Measurements from ENCODE around the gene PACS2.
"Not testable (repeated sequence)": the region's sequence is repeated elsewhere in the genome, so short reads cannot be mapped to it uniquely, and the experiment has no call there.

Gene PACS2

DNA sequence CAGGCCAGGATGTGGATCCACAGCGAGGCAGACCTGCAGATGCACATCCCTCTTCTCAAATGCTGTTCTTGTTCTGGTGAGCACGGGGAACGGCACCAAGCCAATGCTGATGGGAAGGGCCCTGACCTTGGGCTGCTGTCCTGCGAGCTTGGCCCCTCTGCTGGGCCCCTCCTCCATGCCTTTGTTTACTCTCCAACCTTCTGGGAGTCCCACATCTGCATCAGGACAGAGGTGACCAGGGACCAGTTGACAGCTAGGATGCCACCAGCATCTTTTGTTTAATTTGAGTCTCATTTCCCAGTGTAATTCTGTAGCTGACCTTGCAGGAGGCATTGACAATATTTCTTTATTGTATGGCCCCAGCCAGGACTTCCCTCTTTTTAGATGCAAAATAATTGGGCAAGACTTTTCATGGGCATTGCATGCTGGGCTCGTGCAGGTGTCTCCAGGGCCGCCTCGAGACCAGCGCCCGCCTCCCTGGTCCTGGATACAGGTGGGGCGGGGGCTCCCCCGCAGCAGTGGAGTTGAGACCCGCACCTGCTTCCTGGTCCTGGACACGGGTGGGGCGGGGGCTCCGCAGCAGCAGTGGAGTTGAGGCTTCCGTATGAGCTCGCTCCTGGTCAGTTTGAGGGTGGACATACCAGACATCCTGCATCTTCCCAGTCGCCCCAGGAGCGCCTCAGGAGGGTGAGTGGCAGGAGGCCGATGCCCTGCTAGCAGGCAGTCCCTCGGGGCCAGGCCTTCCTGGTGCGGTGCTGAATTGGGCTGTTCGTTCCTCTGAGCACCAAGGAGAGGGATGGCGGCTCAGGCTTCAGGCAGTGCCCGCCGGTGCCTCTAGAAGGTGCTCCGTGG lies 11.4 kb downstream of the PACS2 start:
- DNase-seq (ENCODE audit: low spot score), result no peak
- TF ChIP-seq, protein P1, sequence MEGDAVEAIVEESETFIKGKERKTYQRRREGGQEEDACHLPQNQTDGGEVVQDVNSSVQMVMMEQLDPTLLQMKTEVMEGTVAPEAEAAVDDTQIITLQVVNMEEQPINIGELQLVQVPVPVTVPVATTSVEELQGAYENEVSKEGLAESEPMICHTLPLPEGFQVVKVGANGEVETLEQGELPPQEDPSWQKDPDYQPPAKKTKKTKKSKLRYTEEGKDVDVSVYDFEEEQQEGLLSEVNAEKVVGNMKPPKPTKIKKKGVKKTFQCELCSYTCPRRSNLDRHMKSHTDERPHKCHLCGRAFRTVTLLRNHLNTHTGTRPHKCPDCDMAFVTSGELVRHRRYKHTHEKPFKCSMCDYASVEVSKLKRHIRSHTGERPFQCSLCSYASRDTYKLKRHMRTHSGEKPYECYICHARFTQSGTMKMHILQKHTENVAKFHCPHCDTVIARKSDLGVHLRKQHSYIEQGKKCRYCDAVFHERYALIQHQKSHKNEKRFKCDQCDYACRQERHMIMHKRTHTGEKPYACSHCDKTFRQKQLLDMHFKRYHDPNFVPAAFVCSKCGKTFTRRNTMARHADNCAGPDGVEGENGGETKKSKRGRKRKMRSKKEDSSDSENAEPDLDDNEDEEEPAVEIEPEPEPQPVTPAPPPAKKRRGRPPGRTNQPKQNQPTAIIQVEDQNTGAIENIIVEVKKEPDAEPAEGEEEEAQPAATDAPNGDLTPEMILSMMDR (IDR thresholded peaks at IDR 0.05; ENCODE audit: extremely low read depth, missing control alignments), result no peak

DNA sequence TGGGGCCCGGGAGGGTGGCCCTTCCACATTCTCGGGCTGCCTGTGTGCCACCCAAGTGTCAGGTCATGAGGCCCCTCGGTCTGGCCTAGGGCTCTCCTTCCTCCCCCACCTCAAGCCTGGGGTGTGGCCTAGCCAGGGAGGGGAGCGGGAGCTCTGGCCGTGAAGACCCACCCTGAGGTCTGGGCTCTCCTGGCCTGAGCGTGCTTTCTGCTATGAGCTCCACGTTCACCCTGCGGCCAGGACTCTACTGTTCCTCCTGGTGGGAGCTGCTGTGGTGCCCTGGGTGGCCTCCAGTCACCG lies 12.0 kb downstream of the PACS2 start:
- TF ChIP-seq, protein P1 (IDR thresholded peaks at IDR 0.05; ENCODE audit: extremely low read depth, missing control alignments), result no peak
- DNase-seq (ENCODE audit: low spot score), result no peak

DNA sequence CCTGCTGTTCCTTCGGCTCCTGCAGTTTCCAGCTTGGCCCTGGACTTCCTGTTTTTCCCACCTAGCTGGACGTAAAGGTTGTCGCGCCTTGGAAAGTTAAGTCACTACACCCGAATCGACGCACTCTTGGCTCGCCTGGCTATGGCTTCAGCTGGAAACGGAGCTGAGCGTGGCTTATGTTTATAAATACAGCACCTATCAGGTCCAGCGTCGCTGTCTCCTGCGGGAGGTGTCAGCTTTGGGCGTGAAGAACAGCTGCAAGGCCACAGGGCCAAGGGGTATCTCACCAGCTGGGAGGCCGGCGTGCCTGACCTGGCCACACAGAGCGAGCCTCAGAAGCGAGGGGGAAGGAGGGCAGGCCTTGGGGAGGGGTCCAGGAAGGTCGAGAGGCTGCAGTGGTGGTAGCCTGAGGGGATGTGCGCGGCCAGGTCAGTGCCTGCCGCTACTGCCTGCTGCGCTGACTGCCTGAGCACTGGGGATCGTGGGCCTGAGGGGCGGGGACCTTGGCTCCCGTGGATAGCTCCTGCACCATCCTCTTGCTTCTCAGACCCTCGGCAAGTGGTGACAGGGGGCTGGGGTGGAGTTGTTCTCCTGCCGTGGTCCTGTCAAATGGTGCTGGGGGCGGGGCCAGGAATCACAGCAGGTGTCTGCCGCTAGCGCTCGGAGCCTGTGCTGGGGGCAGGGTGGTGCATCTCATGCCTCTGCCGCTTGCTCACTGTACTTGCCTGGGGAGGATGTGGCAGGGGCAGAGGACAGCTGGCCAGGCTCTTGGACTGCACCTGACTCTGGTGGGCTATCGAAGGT lies 12.5 kb downstream of the PACS2 start:
- TF ChIP-seq, protein P1 (IDR thresholded peaks at IDR 0.05; ENCODE audit: extremely low read depth, missing control alignments), result no peak
- DNase-seq (ENCODE audit: low spot score), result no peak

DNA sequence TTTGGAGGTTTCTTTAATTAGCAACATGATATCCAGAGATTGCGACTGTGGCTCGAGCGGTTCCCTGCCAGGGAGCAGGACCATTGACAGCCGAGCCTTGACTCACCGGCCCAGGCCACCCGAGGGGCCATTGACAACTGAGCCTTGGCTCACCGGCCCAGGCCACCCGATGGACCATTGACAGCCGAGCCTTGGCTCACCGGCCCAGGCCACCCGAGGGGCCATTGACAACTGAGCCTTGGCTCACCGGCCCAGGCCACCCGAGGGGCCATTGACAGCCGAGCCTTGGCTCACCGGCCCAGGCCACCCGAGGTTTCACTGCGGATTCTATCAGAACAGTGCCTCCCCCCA lies 13.1 kb downstream of the PACS2 start:
- not testable (repeated sequence) for DNase-seq (ENCODE audit: low spot score)

DNA sequence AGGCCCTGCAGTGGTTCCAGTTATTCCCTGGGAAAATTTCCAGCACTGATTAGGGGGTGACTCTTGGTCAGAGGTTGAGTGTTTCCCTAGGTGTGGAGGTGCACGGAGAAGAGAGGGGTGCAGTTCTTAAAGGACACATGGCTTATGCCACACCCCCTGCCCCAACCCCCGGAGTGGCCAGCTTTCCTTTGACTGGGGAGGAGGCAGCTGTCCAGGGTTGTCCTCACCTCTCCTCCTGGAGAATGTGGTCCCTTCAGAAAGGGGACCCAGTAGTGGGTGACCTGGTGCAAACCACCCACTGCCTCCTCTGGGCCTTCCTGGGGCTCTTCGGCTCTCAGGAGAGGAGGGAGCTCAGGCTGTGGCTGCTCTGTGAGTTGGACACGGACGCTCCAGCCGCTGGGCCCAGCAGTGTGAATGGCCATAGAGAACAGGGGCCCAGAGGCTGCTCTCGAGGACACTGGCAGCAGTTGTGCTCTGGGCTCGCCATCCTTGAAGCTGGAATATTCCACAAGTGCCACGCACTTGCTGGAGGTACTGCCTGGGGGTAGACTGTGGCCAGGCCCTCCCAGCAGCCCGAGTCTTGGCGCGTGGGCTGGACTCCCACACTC lies 13.6 kb downstream of the PACS2 start:
- no peak for DNase-seq (ENCODE audit: low spot score)
- TF ChIP-seq, protein P1 (IDR thresholded peaks at IDR 0.05; ENCODE audit: extremely low read depth, missing control alignments), result no peak

DNA sequence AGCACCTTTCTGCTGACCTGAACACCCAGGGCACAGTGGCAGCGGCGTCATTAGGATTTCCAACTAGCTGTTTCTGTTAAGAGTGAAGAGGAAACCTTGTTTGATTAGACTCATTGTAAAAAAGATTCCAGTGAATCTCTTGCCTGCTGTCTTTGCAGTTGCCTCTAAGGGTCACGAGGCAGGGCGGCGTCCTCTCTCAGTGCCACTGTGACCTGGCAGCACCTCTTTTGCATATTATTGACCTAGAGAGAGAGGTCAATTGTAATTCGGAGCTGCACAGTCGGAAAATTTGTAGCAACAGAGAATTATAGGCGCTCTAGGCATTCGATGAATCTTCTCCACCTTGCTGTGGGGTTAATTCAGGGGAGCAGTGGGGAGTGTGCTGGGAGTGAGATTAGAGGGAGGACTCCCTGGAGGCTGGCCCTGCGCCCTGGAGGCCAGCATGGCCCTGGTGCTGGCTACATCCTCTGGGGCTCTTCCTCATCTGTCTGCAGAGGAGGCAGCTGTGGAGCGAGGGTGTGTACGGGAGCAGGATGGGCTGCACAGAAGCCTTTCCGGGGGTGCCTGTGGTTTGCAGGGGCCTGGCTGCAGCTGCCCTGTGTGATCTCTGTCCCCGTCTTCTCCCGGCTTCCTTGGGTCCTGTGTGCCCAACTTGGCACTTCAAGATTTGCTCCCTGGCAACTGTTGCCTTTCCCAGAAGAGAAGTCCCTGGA lies 14.3 kb downstream of the PACS2 start:
- TF ChIP-seq, protein P1 (IDR thresholded peaks at IDR 0.05; ENCODE audit: extremely low read depth, missing control alignments), result no peak
- no peak for DNase-seq (ENCODE audit: low spot score)

DNA sequence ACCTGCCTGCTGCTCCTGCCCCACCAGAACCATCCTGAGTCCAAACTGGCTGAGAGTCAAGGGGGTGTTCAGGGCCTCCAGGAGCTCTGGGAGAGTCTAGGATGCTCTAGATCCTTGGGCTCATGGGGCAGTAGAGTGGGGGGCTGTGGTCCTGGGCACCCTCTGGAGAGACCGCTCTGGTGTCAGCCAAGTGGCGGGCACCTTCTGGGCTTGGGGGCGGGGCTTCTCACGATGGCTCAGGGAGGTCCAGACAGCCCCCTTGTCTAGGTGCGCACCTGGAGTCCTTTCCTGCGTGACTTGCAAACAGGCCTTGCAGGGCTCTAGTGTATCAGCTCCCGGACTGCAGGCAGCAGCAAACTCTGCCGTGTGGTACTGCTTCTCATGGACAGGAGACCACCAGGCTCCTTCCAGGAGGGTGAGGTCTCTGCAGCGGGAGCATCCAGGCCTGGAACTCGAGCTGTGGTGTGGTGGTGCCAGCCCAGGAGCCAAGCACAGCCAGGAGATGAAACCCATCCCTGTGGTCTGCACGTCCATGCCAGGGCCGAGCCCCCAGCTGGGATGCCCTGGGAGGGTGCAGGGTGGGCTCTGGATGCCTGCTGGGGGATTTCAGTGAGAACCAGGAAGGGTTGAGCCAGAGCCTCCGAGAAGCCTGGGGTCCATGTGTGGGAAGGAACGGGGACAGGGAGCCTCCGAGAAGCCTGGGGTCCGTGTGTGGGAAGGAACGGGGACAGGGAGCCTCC lies 15.0 kb downstream of the PACS2 start:
- TF ChIP-seq, protein P1 (IDR thresholded peaks at IDR 0.05; ENCODE audit: extremely low read depth, missing control alignments), result no peak
- no peak for DNase-seq (ENCODE audit: low spot score)
